GM10847 (cell line): ENCODE results near the gene STK4.

Source experiments
- POLR2A ChIP-seq: IDR thresholded peaks from 2 replicates; pipeline ENCODE4 v1.6.1; 2011; ENCODE audit not compliant: insufficient read length; ENCODE audit errors: extremely low read depth

Gene STK4

DNA sequence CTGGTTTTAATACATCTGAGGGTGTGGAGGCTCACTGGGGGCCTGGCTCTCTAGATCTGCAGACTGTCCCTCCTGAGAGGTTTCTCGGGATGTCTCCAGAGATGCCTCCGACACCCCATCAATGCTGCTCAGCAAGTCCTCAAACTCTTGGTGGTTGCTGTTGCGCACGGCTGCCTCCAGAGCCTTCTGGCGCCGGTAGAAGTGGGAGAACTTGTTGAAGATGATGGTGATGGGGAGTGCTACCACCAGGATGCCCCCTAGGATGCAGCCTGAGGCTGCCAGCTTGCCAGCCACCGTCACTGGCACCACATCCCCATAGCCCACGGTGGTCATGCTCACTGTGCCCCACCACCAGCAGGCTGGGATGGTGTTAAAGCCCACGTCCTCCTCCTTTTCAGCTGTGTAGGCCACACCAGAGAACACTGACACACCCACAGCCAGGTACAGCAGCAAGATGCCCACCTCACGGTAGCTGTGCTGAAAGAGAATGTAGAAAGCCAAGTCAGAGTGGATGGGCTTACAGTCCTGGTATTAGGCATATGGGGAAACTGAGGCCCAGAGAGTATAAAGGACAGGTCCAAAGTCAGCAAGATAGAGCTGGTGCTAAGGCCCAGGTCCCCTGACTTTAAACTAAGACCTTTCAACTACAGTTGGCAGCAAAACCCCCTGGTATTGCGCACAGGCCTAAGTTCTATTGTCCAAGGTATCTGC lies 128.7 kb downstream of the STK4 start:
- TF ChIP-seq POLR2A, result no peak

GRCh38 chr20:45095805-45096238 lies 129.5 kb downstream of the STK4 start:
- no peak for TF ChIP-seq POLR2A

DNA sequence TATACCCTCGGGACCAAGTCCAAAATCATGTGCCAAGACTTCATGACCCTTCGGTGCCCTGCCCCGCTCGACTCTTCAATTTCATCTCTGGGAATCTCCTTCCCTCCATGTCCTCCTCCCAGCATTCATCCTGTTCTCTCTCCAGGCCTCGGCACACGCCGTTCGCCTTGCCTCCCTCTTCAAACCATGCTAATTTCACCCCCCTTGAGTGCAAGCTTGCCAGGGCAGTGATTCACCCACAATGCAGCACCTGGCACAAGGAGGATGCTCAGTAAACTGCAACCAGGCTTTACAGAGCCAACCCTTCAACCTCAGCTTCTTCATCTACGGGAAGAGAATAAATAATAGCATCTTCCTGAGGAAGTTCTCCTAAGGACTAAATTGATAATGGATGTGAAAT lies 130.5 kb downstream of the STK4 start:
- no peak for TF ChIP-seq POLR2A

DNA sequence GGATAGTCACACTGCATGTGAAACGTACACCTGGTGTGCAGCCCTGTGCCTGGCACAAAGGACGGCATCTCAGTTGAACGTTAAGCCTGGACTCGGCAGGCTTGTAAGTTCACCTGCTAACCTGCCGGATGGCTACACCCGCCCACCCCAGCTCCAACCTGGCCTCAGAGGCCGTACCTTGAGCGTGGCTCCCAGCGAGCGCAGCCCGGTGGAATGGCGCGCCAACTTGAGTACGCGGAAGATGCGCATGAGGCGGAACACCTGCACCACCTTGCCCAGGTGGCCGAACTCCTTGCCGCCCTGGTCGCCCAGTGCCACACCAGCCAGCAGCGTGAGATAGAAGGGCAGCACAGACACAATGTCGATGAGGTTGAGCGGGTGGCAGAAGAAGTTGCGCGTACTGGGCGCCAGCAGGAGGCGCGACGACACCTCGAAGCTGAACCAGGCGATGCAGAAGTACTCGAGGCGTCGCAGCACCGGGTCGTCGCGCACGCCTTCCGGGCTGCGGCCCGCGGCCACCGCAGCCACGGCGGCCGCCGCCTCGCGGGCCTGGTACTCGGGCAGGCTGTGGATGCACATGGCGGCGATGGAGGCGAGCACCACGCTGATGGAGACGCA lies 131.3 kb downstream of the STK4 start:
- TF ChIP-seq POLR2A, result no peak

GRCh38 chr20:45098103-45098773 lies 131.9 kb downstream of the STK4 start:
- no peak for TF ChIP-seq POLR2A

- no peak for TF ChIP-seq POLR2A
Measured at GRCh38 chr20:45100563-45101245, 134.4 kb downstream of the STK4 start, which contains the start of gene KCNS1. Gene KCNS1 (minus strand): TSS chr20:45101127. CDS start chr20:45099236, 1,891 bp downstream.

- TF ChIP-seq POLR2A, result no peak
Measured at GRCh38 chr20:45101333-45101850, 135.1 kb downstream of the STK4 start.

DNA sequence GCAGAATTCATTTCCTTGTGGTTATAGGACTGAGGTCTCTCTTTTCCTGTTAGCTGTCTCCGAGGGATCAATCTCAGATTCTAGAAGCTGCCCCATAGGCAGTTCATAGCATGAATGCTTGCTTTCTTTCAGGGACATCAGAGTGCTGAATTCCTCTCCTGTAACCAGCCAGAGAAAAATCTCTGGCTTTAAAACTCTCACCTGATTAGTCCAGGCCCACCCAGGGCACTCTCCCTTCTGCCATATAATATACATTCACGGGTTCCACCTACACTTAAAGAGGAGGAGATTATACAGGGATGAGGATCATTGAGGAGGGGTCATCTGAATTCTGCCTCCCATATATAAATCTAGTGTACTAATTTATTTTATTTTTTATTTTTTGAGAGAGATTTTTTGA lies 136.8 kb downstream of the STK4 start:
- TF ChIP-seq POLR2A, result no peak

DNA sequence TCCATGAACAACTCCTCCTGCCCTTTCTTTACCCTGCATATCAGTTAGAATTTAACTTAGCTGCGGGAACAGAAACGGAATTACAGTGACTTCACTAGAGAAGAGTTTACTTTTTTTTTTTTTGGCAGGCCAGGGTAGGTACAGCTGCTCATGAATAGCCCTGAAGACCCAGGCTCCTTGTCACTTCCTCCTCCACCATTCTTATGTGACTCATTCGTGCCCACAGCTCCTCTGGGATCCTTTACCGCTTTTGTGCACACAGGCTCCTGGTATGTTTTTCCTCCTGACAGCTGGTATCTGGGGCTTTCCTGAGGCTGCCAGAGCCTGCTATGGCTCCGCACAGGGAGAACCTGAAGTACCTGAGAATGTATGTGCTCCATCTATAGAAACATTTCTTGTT lies 138.5 kb downstream of the STK4 start:
- no peak for TF ChIP-seq POLR2A

DNA sequence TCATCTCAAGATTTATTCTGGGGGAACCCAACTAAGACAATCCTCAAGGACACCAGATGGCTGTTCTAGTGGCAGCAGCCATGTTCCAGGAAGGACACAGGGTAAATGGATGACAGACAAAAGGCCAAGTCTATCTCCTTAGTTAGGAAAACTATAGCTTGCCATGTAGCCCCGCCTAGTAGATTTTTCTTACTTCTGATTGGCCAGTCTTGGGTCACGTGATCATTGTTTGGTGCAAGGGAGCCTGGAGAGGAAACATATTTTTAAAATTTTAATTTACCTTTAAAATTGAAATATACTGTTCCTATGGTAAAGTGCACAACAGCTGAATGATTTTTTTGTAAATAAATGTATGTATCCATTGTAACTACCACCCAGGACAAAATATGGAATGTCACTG lies 139.0 kb downstream of the STK4 start:
- TF ChIP-seq POLR2A, result no peak

GRCh38 chr20:45109634-45110033 lies 143.3 kb downstream of the STK4 start:
- TF ChIP-seq POLR2A, result no peak

DNA sequence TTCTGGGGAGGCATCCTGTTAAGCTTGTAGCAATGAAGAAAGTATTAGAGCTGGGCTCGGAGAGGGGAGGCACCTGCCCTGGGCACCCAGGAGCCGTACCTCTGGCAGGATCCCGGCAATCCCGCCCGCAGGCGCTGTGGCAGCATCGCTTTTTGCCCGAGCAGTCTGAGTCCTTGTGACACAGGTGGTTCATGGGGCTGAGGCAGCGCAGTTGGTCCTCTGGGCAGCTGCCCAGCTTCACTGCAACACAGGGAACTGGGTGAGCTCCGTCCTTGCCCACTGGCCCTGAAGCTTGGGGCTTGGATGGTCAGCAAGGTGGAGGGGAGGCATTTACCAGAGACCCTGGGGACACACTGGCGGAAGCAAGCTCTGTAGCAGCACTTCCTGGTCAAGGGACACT lies 144.0 kb downstream of the STK4 start:
- no peak for TF ChIP-seq POLR2A

DNA sequence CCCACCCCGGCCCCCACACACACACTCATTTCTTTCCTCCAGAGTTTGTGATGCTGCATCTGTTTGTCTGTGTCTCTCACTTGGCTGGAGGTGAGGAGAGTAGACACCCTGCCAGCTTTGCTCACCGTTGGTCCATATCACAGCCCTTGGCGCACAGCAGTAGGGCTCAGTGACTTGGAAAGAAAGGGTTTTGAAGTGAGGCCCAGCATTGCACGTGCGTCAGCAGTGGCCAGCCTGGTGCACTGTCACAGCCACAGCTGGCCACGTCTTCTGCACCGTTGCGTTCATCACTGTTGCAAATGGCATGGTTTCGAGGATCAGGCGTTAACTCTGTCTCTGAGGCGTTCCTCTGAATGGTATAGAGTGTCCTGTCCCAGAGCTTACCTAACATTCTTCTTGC lies 145.0 kb downstream of the STK4 start:
- no peak for TF ChIP-seq POLR2A

- no peak for TF ChIP-seq POLR2A
Measured at GRCh38 chr20:45111799-45112471, 145.6 kb downstream of the STK4 start.

DNA sequence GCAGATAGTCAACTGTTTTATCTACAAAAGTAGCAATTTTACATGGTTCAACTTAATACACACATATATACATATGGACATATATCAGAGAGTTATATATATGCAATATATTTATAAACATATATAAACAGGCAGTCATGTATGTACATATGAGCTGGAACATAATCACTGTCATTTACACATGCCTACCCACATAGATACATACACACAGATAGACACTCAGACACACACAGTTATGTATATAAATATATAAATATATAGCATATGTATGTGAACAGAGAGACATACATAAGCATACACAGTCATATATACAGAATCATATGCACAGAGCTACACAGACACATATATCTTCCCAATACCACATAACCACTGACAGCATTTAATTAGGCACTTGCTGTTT lies 146.4 kb downstream of the STK4 start:
- TF ChIP-seq POLR2A, result no peak
